ENCODE results near the gene GTF2F2. TPM values are rescaled to one million over a fixed set of nuclear protein-coding genes. Genes with fewer than 3 reads are reported as not detected.

GTF2F2 gene
- total and polyA plus RNA-seq, 2 donors = 31.0 to 34.0 TPM

DNA sequence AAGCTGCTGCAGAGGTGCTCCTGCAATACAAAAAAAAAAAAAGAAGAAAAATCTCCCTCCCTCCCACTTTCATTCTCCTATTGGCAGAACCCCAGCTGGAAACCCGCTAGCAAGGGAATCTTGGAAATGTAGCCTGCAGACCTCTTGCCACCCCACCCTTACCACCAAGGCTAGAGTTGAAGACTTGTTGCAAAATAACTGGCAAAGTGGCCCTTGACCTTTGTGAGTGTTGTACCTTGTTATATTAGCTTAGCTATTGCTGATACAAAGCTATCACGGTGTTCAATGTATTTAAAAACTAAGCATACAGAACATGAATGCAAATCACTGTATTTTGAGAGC, 138.0 kb downstream of the GTF2F2 start:
- Histone ChIP-seq H3K36me3 (ENCODE audit: control insufficient read depth in 2 of 2, insufficient read depth in 2 of 2, low read length in 1 of 2) (peaks cover 0 to 2% of the 10 kb centered on the region in 2 donors), H3K27ac (ENCODE audit: low read depth in 1 of 2, low read length in 1 of 2) (no peak overlapping the region), H3K4me1 (ENCODE audit: control insufficient read depth in 2 of 2, insufficient read depth in 2 of 2, low read length in 2 of 2) (no peaks in the 10 kb centered on the region), H3K27me3 (ENCODE audit: control insufficient read depth in 2 of 2, insufficient read depth in 1 of 2, low read length in 1 of 2) (no peaks in the 10 kb centered on the region), H3K4me3 (ENCODE audit: low read length in 2 of 2) (no peak overlapping the region), H3K9me3 (ENCODE audit: control insufficient read depth in 2 of 2, insufficient read depth in 1 of 2, low read length in 1 of 2) (no peaks in the 10 kb centered on the region)
- no peak for DNase-seq (ENCODE audit: low read depth in 6 of 9, low spot score in 9 of 9)
- WGBS = 97% methylated on average over 2 of the region's 2 CpGs

DNA sequence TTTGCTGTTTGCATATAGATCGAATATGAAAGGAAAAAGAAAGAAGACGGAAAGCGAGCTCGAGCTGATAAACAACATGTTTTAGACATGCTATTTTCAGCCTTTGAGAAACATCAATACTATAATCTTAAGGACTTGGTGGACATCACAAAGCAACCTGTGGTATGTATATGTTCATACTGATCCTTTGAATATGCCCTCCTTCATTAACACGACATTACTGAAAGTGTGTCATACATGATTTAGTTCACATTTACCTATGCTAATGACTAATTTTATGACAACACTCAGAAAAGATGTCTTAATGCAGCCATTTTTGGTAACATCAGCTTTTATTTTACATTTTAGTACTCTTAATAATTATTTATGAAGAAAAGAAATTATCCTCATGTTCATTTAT, 146.9 kb downstream of the GTF2F2 start:
- Histone ChIP-seq H3K4me1 (ENCODE audit: control insufficient read depth in 2 of 2, insufficient read depth in 2 of 2, low read length in 2 of 2) (no peaks in the 10 kb centered on the region), H3K36me3 (ENCODE audit: control insufficient read depth in 2 of 2, insufficient read depth in 2 of 2, low read length in 1 of 2) (no peaks in the 10 kb centered on the region), H3K27ac (ENCODE audit: low read depth in 1 of 2, low read length in 1 of 2) (no peak overlapping the region), H3K9me3 (ENCODE audit: control insufficient read depth in 2 of 2, insufficient read depth in 1 of 2, low read length in 1 of 2) (no peaks in the 10 kb centered on the region), H3K27me3 (ENCODE audit: control insufficient read depth in 2 of 2, insufficient read depth in 1 of 2, low read length in 1 of 2) (no peaks in the 10 kb centered on the region), H3K4me3 (ENCODE audit: low read length in 2 of 2) (no peak overlapping the region)
- DNase-seq (ENCODE audit: low read depth in 6 of 9, low spot score in 9 of 9) = no peak
- 98% methylated on average over 5 of the region's 5 CpGs for WGBS

DNA sequence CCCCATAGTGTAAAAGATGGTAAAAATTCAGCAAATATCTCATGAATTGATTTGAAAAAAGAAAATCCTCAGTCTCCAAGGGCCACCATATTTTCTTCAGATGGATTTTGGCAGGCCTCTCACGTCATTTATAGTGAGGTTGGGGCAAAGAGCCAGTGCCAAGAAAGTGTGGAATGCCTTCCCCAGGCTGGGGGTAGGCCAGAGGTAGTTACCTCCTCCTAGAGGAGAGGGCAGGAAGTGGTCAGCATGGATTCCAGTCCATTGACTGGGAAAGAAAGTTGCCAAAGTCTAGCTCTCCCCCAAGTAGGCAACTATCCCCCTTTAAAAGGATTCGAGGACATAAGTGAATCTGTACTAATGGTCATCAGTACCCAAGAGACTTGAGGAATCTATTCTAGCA, 148.9 kb downstream of the GTF2F2 start:
- no peak for DNase-seq (ENCODE audit: low read depth in 6 of 9, low spot score in 9 of 9)
- no peak overlapping the region for H3K4me3 ChIP-seq (ENCODE audit: low read length in 2 of 2)
- no peak overlapping the region for H3K27ac ChIP-seq (ENCODE audit: low read depth in 1 of 2, low read length in 1 of 2)
- WGBS = 98% methylated on average over 2 of the region's 2 CpGs
- no peaks in the 10 kb centered on the region for H3K4me1 ChIP-seq (ENCODE audit: control insufficient read depth in 2 of 2, insufficient read depth in 2 of 2, low read length in 2 of 2)
- H3K27me3 ChIP-seq (ENCODE audit: control insufficient read depth in 2 of 2, insufficient read depth in 1 of 2, low read length in 1 of 2) = no peaks in the 10 kb centered on the region
- H3K36me3 ChIP-seq (ENCODE audit: control insufficient read depth in 2 of 2, insufficient read depth in 2 of 2, low read length in 1 of 2) = no peaks in the 10 kb centered on the region
- no peaks in the 10 kb centered on the region for H3K9me3 ChIP-seq (ENCODE audit: control insufficient read depth in 2 of 2, insufficient read depth in 1 of 2, low read length in 1 of 2)

DNA sequence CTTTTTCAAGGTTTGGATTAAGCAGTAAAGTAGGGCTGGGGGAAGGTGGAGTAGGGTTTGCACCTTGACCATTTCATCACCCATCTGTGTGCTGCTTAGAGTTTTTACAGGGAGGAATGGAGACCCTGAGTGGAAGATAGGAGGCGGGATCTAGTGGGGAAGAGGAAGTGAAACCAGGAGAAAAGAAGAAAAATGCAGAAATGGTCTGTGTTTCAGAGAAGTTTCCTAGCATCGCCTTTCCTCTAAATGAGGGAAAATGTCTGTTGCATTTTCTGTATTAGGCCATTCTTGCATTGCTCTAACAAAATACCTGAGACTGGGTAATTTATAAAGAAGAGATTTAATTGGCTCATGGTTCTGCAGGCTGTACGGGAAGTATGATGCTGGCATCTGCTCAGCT, 156.6 kb downstream of the GTF2F2 start:
- 95% methylated on average over 3 of the region's 3 CpGs for WGBS
- Histone ChIP-seq H3K9me3 (ENCODE audit: control insufficient read depth in 2 of 2, insufficient read depth in 1 of 2, low read length in 1 of 2) (peaks cover 0 to 1% of the 10 kb centered on the region in 2 donors), H3K4me1 (ENCODE audit: control insufficient read depth in 2 of 2, insufficient read depth in 2 of 2, low read length in 2 of 2) (no peaks in the 10 kb centered on the region), H3K27ac (ENCODE audit: low read depth in 1 of 2, low read length in 1 of 2) (no peak overlapping the region), H3K36me3 (ENCODE audit: control insufficient read depth in 2 of 2, insufficient read depth in 2 of 2, low read length in 1 of 2) (peaks cover 4 to 5% of the 10 kb centered on the region in 2 donors), H3K4me3 (ENCODE audit: low read length in 2 of 2) (no peak overlapping the region), H3K27me3 (ENCODE audit: control insufficient read depth in 2 of 2, insufficient read depth in 1 of 2, low read length in 1 of 2) (no peaks in the 10 kb centered on the region)
- DNase-seq (ENCODE audit: low read depth in 6 of 9, low spot score in 9 of 9) = no peak

DNA sequence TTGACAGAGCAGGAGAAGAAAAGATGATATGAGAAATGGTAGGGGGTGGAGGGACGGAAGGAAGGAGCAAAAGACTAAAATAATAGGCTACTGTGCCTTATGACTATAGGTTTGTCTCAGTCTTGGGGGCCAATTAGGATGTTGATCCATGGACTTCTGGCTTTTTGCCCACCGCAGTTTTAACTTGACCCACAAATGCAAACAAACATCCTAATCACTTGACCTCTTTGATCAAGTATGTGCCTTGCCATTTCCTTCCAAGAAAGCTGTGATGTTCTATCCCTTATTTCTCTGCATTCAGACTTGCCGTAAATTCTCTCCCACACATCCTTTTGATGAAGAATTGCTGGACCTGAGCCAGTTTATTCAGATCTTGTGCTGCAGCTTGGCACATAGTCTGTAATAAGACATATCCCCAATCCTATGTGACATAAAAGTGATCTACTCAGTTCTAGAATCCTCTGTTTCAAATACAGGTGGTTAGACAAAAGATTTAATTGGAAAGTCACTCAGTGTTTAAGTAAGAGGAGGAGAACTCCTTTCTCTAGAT, 157.9 kb downstream of the GTF2F2 start:
- Histone ChIP-seq H3K27ac (ENCODE audit: low read depth in 1 of 2, low read length in 1 of 2) (no peak overlapping the region), H3K27me3 (ENCODE audit: control insufficient read depth in 2 of 2, insufficient read depth in 1 of 2, low read length in 1 of 2) (no peaks in the 10 kb centered on the region), H3K4me1 (ENCODE audit: control insufficient read depth in 2 of 2, insufficient read depth in 2 of 2, low read length in 2 of 2) (no peaks in the 10 kb centered on the region), H3K9me3 (ENCODE audit: control insufficient read depth in 2 of 2, insufficient read depth in 1 of 2, low read length in 1 of 2) (peaks cover 0 to 1% of the 10 kb centered on the region in 2 donors), H3K36me3 (ENCODE audit: control insufficient read depth in 2 of 2, insufficient read depth in 2 of 2, low read length in 1 of 2) (peaks cover 4 to 5% of the 10 kb centered on the region in 2 donors), H3K4me3 (ENCODE audit: low read length in 2 of 2) (no peak overlapping the region)
- DNase-seq (ENCODE audit: low read depth in 6 of 9, low spot score in 9 of 9) = no peak
- WGBS = 96% methylated on average over 3 of the region's 3 CpGs

DNA sequence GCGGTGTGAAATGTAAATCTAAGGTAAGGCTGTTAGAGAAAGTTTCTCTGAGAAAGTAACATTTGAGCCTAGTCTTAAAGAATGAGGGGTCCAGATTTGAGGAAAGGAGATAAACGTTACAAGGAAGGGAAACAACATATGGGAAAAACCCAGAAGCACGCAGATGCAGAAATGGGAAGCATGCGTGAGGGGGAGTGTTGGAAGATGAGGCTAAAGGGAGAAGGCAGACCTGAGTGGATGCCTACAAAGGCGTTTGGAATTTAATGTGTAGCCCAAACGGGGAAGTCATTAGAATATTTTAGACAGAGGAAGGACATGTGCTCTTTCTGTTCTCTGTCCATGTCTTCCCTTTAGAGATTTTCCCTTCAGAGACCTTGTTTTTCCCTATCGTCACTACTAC, 159.7 kb downstream of the GTF2F2 start:
- 94% methylated on average over 7 of the region's 7 CpGs for WGBS

DNA sequence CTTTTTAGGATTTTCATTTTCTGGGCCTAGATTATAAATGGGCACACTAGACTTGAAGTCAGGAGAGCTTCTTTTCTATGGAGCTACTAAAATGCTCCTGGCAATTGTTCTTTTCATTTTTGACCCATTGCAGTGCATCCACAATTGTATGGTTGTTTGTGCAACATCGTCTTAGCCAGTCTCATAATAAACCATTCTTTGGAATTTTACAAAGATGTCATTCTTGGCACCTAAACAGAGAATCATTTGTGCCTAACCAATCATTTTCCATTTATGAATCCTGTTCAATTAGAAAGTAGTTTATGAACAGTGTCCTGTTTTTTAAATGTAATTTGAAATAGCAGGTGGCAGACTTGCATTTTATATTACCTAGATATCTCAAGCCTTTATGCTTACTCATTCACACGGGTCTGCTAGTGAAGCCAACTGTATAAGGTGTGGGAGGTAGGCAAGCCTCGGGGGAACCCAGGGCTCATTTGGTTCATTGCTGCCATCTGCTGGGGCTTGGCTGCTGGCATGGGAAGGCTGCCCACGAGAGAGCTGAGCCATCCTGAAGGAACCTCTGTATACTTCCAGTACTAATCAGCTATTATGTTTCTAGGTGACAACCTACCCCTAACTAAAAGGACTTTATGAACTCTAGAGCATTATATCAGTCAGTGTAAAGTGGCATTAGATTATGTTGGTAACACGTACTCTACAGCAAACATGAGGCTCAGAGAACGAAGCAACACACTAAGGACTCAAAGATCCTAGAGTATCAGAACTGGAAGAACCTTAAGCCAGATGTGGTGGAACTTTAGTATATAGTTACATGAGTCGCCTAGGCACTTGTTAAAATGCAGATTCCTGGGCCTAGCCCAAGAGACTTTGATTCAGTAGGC, 160.7 kb downstream of the GTF2F2 start:
- 59% methylated on average over 7 of the region's 7 CpGs for whole genome bisulfite sequencing

More for the DNA sequence above, 159.7 kb downstream of the GTF2F2 start:
- H3K36me3 ChIP-seq (ENCODE audit: control insufficient read depth in 2 of 2, insufficient read depth in 2 of 2, low read length in 1 of 2) = peaks cover 6 to 10% of the 10 kb centered on the region in 2 donors
- peaks cover 0 to 1% of the 10 kb centered on the region in 2 donors for H3K9me3 ChIP-seq (ENCODE audit: control insufficient read depth in 2 of 2, insufficient read depth in 1 of 2, low read length in 1 of 2)
- no peaks in the 10 kb centered on the region for H3K4me1 ChIP-seq (ENCODE audit: control insufficient read depth in 2 of 2, insufficient read depth in 2 of 2, low read length in 2 of 2)
- no peak overlapping the region for H3K4me3 ChIP-seq (ENCODE audit: low read length in 2 of 2)
- no peaks in the 10 kb centered on the region for H3K27me3 ChIP-seq (ENCODE audit: control insufficient read depth in 2 of 2, insufficient read depth in 1 of 2, low read length in 1 of 2)
- H3K27ac ChIP-seq (ENCODE audit: low read depth in 1 of 2, low read length in 1 of 2) = no peak overlapping the region
- DNase-seq (ENCODE audit: low read depth in 6 of 9, low spot score in 9 of 9) = no peak

DNA sequence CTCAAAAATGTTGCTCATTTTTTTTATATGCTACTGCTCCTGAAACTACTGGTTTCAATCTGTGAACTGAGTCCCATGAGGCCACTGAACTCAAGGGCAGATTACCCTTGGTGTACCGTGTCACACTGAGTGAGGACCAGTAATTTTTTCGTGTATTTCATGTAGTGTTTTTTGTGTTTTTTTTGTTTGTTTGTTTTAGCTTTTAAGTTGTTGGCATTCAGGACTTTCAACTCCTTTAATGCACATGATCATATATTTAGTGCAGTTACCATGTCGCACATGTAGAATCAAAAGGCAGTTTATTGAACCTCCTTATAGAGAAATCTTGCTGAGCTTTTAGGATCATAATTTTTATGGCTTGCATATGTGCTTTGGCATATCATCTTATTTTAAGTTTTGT, 162.7 kb downstream of the GTF2F2 start:
- no peak for DNase-seq (ENCODE audit: low read depth in 6 of 9, low spot score in 9 of 9)
- H3K27ac ChIP-seq (ENCODE audit: low read depth in 1 of 2, low read length in 1 of 2) = no peak overlapping the region
- WGBS = 92% methylated on average over 3 of the region's 3 CpGs
- peaks cover 9 to 15% of the 10 kb centered on the region in 2 donors for H3K36me3 ChIP-seq (ENCODE audit: control insufficient read depth in 2 of 2, insufficient read depth in 2 of 2, low read length in 1 of 2)
- no peaks in the 10 kb centered on the region for H3K27me3 ChIP-seq (ENCODE audit: control insufficient read depth in 2 of 2, insufficient read depth in 1 of 2, low read length in 1 of 2)
- H3K4me1 ChIP-seq (ENCODE audit: control insufficient read depth in 2 of 2, insufficient read depth in 2 of 2, low read length in 2 of 2) = no peaks in the 10 kb centered on the region
- no peak overlapping the region for H3K4me3 ChIP-seq (ENCODE audit: low read length in 2 of 2)
- H3K9me3 ChIP-seq (ENCODE audit: control insufficient read depth in 2 of 2, insufficient read depth in 1 of 2, low read length in 1 of 2) = no peaks in the 10 kb centered on the region

More for the DNA sequence above, 160.7 kb downstream of the GTF2F2 start:
- Histone ChIP-seq H3K27me3 (ENCODE audit: control insufficient read depth in 2 of 2, insufficient read depth in 1 of 2, low read length in 1 of 2) (no peaks in the 10 kb centered on the region), H3K9me3 (ENCODE audit: control insufficient read depth in 2 of 2, insufficient read depth in 1 of 2, low read length in 1 of 2) (peaks cover 0 to 1% of the 10 kb centered on the region in 2 donors), H3K36me3 (ENCODE audit: control insufficient read depth in 2 of 2, insufficient read depth in 2 of 2, low read length in 1 of 2) (peaks cover 10 to 11% of the 10 kb centered on the region in 2 donors), H3K4me1 (ENCODE audit: control insufficient read depth in 2 of 2, insufficient read depth in 2 of 2, low read length in 2 of 2) (no peaks in the 10 kb centered on the region), H3K27ac (ENCODE audit: low read depth in 1 of 2, low read length in 1 of 2) (no peak overlapping the region), H3K4me3 (ENCODE audit: low read length in 2 of 2) (no peak overlapping the region)
- peak in 6 of 9 donors; percentile 23 to 59 (median 40) for DNase-seq (ENCODE audit: low read depth in 6 of 9, low spot score in 9 of 9)

DNA sequence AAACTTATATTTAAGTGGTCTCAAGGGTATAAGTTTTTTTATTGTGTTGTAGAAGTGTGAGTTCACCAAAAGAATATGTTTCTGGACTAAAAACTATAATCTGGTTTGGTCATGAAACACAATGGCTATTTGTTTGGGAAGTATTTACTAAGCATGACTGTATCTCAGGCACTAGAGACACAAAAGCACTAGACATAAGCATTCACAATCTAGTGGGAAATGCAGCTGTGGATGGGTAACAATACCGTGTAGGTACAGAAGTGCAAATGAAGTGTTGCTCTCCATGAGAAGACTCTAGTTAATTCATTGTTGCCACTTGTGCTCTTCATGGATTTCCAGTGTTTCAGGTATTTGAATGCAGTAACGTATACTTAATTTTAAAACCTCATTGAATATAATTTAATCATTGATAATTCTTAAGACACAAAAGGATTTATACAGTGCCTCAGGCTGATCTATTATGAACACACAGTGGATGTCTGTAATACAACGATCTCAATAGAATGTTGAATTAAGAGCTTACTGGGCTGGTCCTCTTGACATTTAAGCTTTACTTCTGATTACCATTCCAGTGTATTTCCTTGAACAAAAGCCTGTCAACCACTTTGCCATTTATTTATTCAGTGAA, 169.7 kb downstream of the GTF2F2 start:
- no peaks in the 10 kb centered on the region for H3K9me3 ChIP-seq (ENCODE audit: control insufficient read depth in 2 of 2, insufficient read depth in 1 of 2, low read length in 1 of 2)
- no peak for DNase-seq (ENCODE audit: low read depth in 6 of 9, low spot score in 9 of 9)
- H3K36me3 ChIP-seq (ENCODE audit: control insufficient read depth in 2 of 2, insufficient read depth in 2 of 2, low read length in 1 of 2) = peaks cover 4 to 15% of the 10 kb centered on the region in 2 donors
- H3K27ac ChIP-seq (ENCODE audit: low read depth in 1 of 2, low read length in 1 of 2) = no peak overlapping the region
- no peaks in the 10 kb centered on the region for H3K27me3 ChIP-seq (ENCODE audit: control insufficient read depth in 2 of 2, insufficient read depth in 1 of 2, low read length in 1 of 2)
- H3K4me1 ChIP-seq (ENCODE audit: control insufficient read depth in 2 of 2, insufficient read depth in 2 of 2, low read length in 2 of 2) = no peaks in the 10 kb centered on the region
- WGBS = 98% methylated on average over 3 of the region's 3 CpGs
- H3K4me3 ChIP-seq (ENCODE audit: low read length in 2 of 2) = no peak overlapping the region

All from thymus (tissue), 11 donors.